Measurements from ENCODE around the gene ARMC2.

DNA sequence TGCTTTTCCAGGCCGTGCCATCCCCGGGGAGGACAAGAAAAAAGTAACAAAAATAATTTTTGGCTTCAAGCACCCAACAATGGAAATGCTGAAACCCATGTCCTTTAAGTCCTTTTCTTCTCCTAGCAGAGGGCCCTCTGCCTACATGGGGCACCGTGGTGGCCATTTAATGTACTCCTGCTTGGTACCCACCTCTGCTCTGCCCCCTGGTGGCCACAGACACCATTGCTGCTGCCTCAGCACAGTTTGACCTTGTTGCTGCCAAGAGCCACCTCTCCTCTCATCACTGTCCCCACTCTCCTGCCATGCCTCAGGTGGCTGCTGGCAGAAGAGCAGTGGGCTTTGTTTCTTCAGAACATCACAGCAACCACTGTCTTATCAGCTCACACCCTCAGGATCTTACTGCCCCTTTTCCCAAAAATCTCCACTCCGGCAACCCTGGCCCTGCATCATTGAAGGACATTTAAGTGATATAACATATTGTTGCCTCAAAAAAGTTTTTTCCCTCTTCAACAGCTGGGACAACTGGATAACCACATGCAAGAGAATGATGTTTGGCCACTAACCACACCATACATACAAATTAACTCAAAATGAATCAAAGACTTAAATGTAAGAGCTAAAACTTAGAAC lies 12.9 kb upstream of the ARMC2 start:
- TF ChIP-seq POLR2A (IDR thresholded peaks at IDR 0.05) (no peak), POLR2AphosphoS5 (IDR thresholded peaks at IDR 0.05) (peak in 2 of 3 donors; percentile 52 to 78)
- TF ChIP-seq, protein P1, sequence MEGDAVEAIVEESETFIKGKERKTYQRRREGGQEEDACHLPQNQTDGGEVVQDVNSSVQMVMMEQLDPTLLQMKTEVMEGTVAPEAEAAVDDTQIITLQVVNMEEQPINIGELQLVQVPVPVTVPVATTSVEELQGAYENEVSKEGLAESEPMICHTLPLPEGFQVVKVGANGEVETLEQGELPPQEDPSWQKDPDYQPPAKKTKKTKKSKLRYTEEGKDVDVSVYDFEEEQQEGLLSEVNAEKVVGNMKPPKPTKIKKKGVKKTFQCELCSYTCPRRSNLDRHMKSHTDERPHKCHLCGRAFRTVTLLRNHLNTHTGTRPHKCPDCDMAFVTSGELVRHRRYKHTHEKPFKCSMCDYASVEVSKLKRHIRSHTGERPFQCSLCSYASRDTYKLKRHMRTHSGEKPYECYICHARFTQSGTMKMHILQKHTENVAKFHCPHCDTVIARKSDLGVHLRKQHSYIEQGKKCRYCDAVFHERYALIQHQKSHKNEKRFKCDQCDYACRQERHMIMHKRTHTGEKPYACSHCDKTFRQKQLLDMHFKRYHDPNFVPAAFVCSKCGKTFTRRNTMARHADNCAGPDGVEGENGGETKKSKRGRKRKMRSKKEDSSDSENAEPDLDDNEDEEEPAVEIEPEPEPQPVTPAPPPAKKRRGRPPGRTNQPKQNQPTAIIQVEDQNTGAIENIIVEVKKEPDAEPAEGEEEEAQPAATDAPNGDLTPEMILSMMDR (IDR thresholded peaks at IDR 0.05) = peak; percentile 94 to 97 (median 95)
